HG03342 (cell line): ENCODE data around the gene EXOC2.

Experiments
- ATAC-seq: cut with Tn5 transposase; IDR thresholded peaks from one replicate; pipeline ENCODE4 v1.9.1; 2021; ENCODE audit warnings: mild to moderate bottlenecking, moderate library complexity; ENCODE audit not compliant: unreplicated experiment

EXOC2 gene

DNA sequence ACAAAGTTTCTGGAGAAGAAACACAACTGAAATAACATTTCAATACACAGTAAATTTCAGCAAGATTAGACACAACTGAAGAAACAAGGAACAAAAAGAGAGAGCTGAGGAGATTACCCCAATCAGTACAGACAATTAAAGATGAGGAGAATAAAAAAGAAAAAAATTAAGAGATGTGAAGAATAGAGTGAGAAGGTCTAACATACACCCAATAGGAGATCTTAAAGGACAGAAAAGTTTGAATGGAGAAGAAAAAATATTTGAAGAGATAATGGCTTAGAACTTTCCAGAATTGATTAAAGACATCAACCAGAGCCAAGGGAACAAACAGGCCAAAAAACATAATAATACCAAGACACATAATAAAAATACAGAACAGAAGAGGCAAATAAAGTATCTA lies 152.4 kb downstream of the EXOC2 start:
- ATAC-seq: no peak

DNA sequence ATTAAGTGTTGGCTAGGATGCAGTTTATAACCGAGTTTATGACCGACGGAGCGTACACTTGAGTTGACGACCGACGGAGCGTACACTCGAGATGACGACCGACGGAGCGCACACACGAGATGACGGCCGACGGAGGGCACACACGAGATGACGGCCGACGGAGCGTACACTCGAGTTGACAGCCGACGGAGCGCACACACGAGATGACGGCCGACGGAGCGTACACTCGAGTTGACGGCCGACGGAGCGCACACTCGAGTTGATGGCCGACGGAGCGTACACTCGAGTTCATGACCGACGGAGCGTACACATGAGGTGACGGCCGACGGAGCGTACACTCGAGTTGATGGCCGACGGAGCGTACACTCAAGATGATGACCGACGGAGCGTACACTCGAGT lies 155.8 kb downstream of the EXOC2 start:
- no peak for ATAC-seq

DNA sequence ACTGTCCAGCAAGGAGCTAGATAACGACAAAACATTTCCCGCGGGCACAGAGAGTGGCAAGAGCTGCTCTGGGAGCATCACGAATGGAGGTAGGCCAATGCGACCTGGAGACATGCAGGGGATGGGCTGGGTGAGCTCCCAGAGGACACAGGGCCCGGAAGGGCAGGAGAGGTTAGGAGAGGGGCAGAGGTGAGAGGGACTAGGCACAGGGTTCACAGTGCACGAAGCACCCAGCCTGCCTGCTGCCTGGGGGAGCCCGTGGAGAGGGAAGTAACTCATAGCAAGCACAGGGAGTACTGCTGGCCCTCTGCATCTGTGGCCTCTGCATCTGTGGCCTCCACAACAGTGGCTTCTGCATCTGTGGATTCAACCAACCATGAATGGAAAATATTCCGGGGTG lies 162.5 kb downstream of the EXOC2 start:
- ATAC-seq: no peak

DNA sequence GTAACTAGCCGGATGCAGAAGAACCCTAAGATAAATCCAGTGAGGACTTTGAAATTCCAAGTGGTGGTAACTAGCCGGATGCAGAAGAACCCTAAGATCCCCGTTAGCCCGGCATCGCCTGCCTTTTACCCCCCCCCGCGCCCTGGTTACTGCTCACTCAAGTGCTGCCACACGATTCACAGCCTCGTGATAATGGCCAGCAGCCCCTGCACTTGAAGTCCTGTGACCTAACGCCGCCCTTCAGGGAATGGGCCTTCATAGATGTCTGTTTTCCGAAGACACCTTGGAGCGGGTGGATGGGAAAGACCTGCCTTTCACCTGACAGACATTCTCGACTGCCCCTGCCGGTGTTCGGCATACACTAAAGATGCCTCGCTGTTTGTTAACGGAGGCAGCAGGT lies 163.9 kb downstream of the EXOC2 start:
- no peak for ATAC-seq

DNA sequence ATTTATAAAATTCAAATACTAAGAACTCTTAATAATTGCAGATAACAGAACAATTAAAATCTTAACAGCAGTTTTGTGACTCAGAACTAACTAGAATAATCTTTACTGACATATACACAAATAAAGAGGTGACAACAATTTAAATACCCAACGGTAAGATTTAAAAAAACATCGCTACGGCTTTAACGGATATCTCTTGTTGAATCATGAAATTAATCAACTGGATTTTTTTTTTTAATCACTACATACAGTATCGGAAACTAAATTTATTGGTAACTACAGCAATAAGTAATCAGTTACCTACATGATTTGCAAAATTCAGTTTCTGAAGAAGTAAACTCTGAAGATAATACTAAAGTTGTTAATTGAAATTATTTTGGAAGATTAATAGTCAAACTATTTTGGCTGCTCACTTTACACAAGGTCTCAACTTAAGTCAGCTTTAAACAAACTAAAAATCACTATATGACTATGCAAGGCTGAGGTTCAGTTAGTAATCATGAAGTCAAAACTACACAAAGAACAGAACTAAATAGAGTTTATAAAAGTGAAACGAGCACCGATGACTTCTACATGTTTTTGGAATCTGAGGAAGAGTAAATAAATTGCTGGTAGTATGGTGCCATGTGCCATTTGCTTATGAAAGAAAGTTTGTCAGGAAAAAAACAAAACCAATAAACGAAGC lies 164.8 kb downstream of the EXOC2 start:
- no peak for ATAC-seq

DNA sequence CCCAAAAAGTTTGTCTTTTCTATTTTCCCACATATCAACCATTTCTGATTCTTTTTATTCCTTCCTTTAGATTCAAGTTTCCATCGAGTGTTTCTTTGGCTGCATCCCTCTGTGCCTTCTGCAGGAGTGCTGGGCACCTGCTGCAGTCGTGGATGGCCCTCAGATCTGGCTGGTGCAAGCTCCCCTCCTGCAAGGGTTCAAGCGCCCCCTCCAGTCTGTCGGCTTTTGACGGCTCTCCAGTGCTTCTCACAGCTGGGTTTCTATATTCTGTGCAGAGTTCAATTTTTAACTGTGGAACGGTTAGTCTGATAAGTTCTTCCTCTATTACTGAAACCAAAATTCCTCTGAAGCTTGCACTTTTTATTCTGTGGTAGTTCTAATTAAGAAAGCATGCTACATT lies 168.1 kb downstream of the EXOC2 start:
- ATAC-seq: no peak

DNA sequence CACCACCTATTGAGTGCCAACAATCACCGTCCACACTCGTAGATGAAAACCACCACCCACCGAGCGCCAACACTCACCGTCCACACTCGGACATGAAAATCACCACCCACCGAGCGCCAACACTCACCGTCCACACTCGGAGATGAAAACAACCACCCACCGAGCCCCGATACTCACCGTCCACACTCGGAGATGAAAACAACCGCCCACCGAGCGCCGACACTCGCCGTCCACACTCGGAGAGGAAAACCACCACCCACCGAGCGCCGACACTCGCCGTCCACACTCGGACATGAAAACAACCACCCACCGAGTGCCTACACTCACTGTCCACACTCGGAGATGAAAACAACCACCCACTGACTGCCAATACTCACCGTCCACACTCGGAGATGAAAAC lies 172.1 kb downstream of the EXOC2 start:
- no peak for ATAC-seq

DNA sequence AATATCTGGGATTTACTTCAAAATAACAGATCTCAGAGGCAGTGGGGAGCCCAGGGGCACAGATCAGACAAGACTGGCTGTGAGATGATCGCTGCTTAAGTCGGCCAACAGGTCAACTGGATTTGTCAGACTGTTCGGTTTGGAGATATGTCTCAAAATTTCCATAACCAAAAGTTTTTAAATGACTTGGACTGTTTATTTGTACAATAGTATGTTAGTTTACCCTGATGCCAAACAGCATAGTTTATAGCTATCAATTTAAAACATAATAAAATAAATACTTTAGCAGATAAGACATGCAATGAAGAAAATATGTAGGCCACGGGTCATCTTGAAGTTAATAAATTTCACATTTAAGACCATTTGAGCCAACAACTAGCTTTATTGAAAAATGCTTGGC lies 174.7 kb downstream of the EXOC2 start:
- no peak for ATAC-seq

DNA sequence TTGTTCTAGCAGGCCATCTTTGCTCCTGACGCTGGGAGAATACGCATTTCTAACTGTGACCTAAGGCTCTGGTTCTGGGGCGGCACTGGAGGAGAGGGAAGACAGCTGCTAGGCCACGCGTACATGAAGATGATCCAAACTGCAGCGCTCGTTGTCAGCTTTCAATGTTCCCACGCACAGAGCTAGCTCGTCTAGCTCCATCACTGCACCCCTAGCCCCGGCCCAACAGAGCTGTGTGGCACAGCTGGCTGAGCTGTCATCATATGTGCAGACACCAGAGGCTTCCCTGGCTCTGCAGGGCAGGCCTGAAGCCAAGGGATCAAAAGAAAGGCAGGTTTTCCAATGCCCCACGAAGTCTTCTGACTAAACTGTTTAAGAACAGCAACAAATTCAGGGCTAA lies 176.7 kb downstream of the EXOC2 start:
- ATAC-seq: no peak

DNA sequence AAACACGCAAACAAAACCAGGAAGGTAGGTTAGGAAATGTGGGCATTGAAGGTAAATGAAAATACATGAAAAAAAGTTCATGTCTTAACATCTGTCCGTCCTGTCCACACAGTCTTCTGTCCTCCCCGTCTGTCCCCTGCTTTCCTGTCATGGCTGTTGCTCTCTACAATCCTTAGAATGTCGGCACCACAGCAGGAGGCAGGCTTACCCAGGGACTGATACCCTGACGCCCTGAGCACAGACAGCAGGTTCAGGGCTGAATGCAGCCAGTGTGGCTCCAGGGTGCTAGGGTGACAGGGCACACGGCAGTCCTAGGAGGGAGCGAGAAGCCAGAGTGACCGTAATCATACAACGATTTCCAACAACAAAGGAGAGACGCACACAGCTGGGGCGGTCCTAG lies 177.7 kb downstream of the EXOC2 start:
- no peak for ATAC-seq

DNA sequence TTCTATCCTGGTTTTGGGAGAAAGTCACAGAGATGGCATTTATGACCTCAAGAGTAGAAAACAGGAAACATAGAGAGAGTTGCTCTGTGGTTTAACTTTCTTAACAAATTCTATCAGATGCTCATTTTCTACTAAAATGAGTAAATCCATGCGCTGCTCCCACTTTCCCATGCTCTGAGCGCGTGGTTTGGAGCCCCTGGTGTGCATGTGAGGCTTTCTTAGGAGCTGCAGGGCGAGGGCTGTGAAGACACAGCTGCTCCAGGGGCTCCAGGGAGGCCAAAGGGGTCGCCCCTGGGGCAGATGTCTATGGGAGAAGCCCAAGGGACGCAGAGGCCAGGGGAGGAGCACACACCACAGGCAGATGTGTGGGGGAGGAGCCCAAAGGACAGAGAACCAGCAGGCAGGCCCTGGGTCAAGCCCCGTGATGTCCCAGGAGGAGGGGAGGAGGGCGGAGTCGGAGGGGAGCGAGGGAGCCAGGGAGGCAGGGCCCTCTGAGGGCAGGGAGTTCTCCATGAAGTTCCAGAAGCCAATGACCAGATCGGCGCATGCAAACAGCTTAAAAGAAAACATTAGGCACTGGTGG lies 178.5 kb downstream of the EXOC2 start:
- no peak for ATAC-seq

DNA sequence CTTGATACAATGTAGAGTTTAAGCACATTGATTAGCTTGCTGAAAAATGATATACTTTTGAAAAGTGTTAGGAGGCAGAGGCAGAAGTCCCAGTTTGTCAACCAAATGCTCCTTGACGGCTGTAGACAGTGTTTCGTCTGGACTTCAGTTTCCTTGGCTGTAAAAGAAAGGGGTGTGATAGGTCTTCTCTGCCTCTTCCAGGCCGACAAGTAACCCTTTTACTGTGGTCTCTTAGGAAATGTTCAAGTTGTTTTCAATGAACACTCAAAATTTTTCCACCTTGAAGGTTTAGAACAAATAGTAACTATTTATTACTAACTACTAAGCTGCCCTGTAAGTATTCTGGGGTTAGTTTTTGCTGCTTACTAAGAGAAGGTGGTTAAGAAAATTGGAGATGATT lies 179.0 kb downstream of the EXOC2 start:
- ATAC-seq: no peak

DNA sequence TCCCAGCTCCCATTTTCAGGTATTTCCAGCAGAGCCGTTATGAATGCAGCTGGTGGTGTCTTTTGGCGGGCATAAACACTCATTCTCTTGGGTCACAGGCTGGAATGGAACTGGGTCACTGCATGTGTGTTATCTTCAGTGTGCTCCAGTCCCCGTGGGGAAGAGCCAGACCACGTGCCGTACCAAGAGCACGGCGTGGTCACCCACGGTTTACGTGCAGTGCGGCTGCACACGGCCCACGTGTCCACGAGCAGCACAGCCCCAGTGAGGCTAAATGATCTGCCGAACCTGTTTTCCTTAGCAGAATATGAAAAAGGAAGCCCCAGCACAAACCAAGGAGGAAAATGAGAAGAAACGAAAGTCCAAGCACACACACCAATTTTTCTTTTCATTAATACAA lies 179.9 kb downstream of the EXOC2 start:
- no peak for ATAC-seq

DNA sequence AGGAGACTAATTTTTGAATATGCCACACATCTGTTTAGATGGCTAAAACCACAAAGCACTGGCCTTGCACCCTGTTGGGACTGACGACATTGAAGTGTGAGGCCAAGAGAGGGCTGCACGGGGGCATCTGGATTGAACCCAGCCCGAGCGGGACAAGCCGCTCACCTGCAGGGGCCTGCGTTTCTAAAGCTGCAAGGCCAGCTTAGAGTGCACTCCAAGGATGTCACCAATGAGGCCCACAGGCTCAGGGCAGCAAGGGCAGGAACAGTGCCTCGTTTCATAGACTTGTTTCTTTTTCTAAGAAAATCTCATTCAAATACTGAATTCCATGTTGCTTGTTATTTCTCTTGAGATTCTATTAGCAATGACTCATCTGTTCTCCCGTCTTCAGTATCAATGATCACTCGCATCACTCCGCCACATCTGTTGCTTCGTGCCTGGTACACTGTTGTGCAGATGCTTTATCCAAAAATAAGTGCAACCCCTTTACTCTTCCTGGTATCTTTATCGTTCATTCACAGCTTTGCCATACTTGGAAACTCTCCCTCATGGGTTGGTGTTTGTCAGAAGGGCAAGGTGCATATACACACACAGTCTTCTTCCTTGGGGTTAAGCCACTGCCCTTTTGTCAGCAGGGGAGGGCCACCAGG lies 181.3 kb downstream of the EXOC2 start:
- no peak for ATAC-seq

DNA sequence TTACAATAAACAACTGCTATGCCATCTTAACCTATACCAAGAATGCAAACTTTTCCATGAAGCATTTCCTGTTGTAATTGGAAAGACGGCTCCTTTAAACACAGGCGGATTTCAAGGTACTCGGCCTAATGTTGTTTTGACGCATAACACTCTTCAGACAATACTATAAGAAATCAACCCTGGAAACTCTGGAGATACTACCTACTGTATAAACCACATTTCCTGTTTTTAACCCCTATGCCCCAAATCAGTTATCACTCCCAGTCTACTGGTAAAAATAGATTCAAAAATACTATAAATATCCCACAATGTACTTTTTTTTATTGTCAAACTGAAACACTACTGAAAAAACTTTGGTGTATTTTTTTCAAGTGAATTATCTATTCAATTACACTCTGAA lies 183.3 kb downstream of the EXOC2 start:
- no peak for ATAC-seq

DNA sequence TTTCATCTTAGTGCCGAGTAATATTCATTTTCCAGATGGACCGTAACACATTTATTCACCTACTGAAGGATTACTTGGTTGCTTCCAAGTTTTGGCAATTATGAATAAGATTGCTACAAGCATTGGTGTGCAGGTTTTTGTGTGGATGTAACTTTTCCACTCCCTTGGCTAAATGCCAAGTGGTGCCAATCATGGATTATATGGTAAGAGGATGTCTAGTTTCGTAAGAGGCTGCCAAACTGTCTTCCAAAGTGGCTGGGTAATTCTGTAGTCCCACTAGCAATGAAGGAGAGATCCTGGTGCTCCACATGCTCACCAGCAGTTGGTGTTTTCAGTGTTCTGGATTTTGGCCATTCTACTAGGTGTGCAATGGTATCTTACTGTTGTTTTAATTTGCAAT lies 184.3 kb downstream of the EXOC2 start:
- ATAC-seq: no peak

DNA sequence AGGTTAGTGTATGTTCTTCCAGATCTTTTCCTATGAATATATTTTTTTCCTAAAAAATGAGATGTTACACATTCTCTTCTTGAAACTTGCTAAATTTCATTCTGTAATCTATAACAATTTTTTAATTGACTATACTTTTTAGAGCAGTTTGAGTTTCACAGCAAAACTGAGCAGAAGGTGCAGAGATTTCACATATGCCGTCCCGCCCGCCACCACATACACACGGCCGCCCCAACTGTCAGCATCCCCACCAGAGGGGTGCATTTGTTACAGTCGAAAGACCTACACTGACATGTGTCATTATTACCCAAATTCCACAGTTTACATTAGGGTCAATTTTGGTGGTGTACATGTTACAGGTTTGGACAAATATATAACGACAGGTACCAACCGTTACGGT lies 184.9 kb downstream of the EXOC2 start:
- no peak for ATAC-seq

DNA sequence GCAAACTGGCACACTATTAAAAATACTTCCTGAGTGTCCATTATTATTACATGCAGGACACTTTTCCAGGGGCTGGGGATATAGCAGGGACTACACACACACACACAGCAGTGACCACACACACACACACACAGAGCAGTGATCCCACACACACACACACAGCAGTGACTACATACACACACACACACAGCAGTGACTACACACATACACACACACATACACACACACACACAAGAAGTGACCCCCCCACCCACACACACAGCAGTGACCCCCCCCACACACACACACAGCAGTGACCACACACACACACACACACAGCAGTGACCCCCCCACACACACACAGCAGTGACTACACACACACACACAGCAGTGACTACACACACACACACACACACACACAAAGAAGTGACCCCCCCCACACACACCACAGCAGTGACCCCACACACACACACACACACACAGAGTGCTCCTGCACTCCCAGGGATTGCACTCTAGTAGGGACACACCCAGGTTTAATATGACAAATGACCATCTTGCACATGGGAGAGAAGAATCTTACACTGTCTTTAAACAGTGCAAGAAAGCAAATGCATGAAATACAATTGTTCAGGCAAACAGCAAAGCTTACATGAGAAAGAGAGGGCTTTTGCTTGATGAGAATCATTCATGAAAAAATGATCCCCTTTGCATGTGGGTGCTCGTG lies 185.9 kb downstream of the EXOC2 start:
- ATAC-seq: no peak

DNA sequence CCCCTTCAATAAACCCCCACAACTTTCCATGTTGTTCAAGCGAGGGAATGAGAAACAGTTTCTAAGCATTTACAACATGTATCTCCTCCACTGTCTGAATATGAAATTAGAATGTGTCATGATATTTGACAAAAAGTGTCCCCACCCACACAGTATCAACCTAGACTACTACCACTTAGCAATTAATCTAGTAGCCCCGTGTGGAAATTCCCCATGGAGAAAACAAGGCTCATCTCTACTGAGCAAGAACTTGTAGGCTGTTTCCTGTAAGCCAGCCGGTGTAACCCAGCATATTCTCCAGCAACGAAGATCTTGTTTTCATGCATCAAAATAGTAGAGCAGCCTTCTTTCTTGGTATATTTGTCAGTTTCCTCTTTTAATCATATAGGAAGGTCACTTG lies 186.4 kb downstream of the EXOC2 start:
- no peak for ATAC-seq

DNA sequence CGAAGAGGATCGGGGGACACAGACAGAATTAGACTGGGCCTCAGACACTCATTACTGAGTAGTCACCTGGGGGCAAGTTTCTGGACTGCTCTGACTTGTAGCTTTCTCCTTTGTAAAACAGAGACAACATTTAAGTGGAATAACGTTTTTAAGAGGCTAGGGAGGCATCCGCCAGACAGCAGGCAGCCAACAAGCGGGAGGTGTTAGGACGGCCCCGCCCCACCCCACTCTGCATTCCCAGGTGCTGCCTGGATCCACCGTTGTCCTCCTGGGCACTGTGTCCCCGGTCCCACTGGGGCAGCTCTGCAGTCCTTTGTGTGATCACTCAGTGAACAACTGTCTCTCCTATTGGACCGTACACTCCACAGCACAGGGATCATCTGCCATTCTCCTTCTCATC lies 187.6 kb downstream of the EXOC2 start:
- no peak for ATAC-seq

DNA sequence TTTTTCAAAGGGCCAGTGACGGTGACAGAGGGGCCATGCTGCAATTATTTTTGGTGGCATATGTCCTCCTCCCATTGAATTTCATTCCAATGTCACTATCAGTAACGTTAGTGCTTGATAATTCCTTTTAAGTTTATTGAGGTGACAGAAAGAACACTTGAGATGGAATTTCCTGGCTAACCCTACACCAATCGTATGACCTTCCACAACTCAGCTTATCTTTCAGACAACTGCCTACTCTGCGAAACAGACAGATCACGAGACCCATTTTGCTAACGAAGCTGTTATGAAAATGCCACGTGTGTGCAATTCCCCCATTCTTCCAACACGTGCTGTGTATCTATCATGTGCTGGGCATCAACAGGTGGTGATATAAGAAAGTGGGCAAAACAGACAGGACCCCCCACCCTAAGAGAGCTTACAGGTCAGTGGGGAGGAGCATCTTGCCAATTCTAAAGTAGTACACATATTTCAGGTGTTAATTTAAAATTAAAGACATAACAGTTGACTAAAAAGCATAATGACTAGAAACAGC lies 188.4 kb downstream of the EXOC2 start:
- no peak for ATAC-seq
